Mesenchymal stem cell (in vitro differentiated cells and primary cell): ENCODE measurements around the gene LIN28B.

Experiments
- DNase-seq: peaks from one replicate; pipeline ENCODE4 v3.0.0-alpha.2; 2013
- H2AFZ ChIP-seq: one replicate; pipeline ENCODE4 v1.6.1; 2013; ENCODE audit warnings: low read depth, mild to moderate bottlenecking, control low read depth, inconsistent platforms, low read length, moderate library complexity
- H2AK5ac ChIP-seq: 2 replicates; pipeline ENCODE4 v1.6.1; 2013; ENCODE audit warnings: low read length, moderate library complexity, mild to moderate bottlenecking, inconsistent platforms; ENCODE audit not compliant: severe bottlenecking
- H2BK120ac ChIP-seq: one replicate; pipeline ENCODE4 v1.6.1; 2013; ENCODE audit warnings: low read depth, mild to moderate bottlenecking, inconsistent platforms, low read length, moderate library complexity
- H2BK12ac ChIP-seq, 2 experiments: one replicate each; pipeline ENCODE4 v1.6.1; 2013; ENCODE audit warnings: inconsistent platforms in 2 of 2, low read length in 2 of 2, mild to moderate bottlenecking in 2 of 2, moderate library complexity in 2 of 2, control low read depth in 1 of 2
- H2BK15ac ChIP-seq: one replicate; pipeline ENCODE4 v1.6.1; 2013; ENCODE audit warnings: mild to moderate bottlenecking, low read depth, inconsistent platforms; ENCODE audit not compliant: poor library complexity, severe bottlenecking
- H2BK5ac ChIP-seq: 2 replicates; pipeline ENCODE4 v1.6.1; 2013; ENCODE audit warnings: low read depth, mild to moderate bottlenecking, low read length, control low read depth, inconsistent platforms; ENCODE audit not compliant: poor library complexity, severe bottlenecking
- H3K14ac ChIP-seq, 2 experiments: one replicate each; pipeline ENCODE4 v1.6.1; 2013; ENCODE audit warnings: inconsistent platforms in 2 of 2, low read length in 2 of 2, control low read depth in 1 of 2, mild to moderate bottlenecking in 1 of 2, moderate library complexity in 1 of 2
- H3K18ac ChIP-seq, 2 experiments: one replicate each; pipeline ENCODE4 v1.6.1; 2013; ENCODE audit warnings: inconsistent platforms in 2 of 2, low read length in 2 of 2, control low read depth in 1 of 2, low read depth in 1 of 2, mild to moderate bottlenecking in 1 of 2
- H3K23ac ChIP-seq, 2 experiments: one replicate each; pipeline ENCODE4 v1.6.1; 2013; ENCODE audit warnings: inconsistent platforms in 2 of 2, low read length in 2 of 2, mild to moderate bottlenecking in 2 of 2, moderate library complexity in 2 of 2, control low read depth in 1 of 2
- H3K27ac ChIP-seq: 2 replicates; pipeline ENCODE4 v1.5.1; 2013; ENCODE audit warnings: mild to moderate bottlenecking, moderate library complexity, low read length, control low read depth, inconsistent platforms; ENCODE audit not compliant: poor library complexity, severe bottlenecking
- H3K27me3 ChIP-seq, 2 experiments: 2 replicates each; pipeline versions ENCODE4 v1.6.1 to v1.7.0; 2013; ENCODE audit warnings: low read length in 2 of 2, mild to moderate bottlenecking in 2 of 2, moderate library complexity in 2 of 2, control low read depth in 1 of 2, inconsistent platforms in 1 of 2; ENCODE audit not compliant: control insufficient read depth in 1 of 2, insufficient read depth in 1 of 2
- H3K36me3 ChIP-seq, 2 experiments: 2 replicates each; pipeline versions ENCODE4 v1.6.1 to v1.7.0; 2013; ENCODE audit warnings: low read length in 2 of 2, control low read depth in 1 of 2, inconsistent platforms in 1 of 2, low read depth in 1 of 2, mild to moderate bottlenecking in 1 of 2; ENCODE audit not compliant: insufficient read depth in 2 of 2, control insufficient read depth in 1 of 2
- H3K4ac ChIP-seq, 2 experiments: one replicate each; pipeline ENCODE4 v1.6.1; 2013; ENCODE audit warnings: inconsistent platforms in 2 of 2, low read length in 2 of 2, mild to moderate bottlenecking in 2 of 2, moderate library complexity in 2 of 2, control low read depth in 1 of 2, low read depth in 1 of 2
- H3K4me1 ChIP-seq: 2 replicates; pipeline ENCODE4 v1.6.1; 2013; ENCODE audit warnings: low read depth, low read length, control low read depth; ENCODE audit not compliant: control insufficient read depth, insufficient read depth
- H3K4me2 ChIP-seq: 2 replicates; pipeline ENCODE4 v1.6.1; 2013; ENCODE audit warnings: low read length, mild to moderate bottlenecking, inconsistent platforms; ENCODE audit not compliant: poor library complexity, severe bottlenecking
- H3K4me3 ChIP-seq, 2 experiments: 2 replicates each; pipeline versions ENCODE4 v1.5.1 to v1.7.0; 2013; ENCODE audit warnings: low read length in 2 of 2, mild to moderate bottlenecking in 2 of 2, control low read depth in 1 of 2, low read depth in 1 of 2; ENCODE audit not compliant: insufficient read depth in 1 of 2
- H3K79me1 ChIP-seq: replicated peaks from 2 replicates; pipeline ENCODE4 v1.6.1; 2013; ENCODE audit warnings: mild to moderate bottlenecking, control low read depth, low read length, inconsistent platforms; ENCODE audit not compliant: poor library complexity, severe bottlenecking
- H3K9ac ChIP-seq: 2 replicates; pipeline ENCODE4 v1.7.0; 2013; ENCODE audit warnings: mild to moderate bottlenecking, low read length, moderate library complexity
- H3K9me3 ChIP-seq: 2 replicates; pipeline ENCODE4 v1.7.0; 2013; ENCODE audit warnings: mild to moderate bottlenecking, low read length; ENCODE audit not compliant: control insufficient read depth
- H4K8ac ChIP-seq: one replicate; pipeline ENCODE4 v1.6.1; 2013; ENCODE audit warnings: inconsistent platforms, mild to moderate bottlenecking, low read length, moderate library complexity
- H4K91ac ChIP-seq: one replicate; pipeline ENCODE4 v1.6.1; 2013; ENCODE audit warnings: mild to moderate bottlenecking, low read length, inconsistent platforms
- WGBS: methylation state at CpG from one replicate; pipeline ENCODE4 v1.1.7; 2013; ENCODE audit warnings: mixed read lengths; 5-methylcytosine and 5-hydroxymethylcytosine counted together

Gene LIN28B

GRCh38 chr6:104940238-104940892 lies 16.5 kb upstream of the LIN28B start:
- Histone ChIP-seq H2BK12ac (peak overlapping the region in 1 of 2 experiments; percentile 97), H3K79me1 (no peaks in the 10 kb centered on the region), H3K14ac (peak overlapping the region in 1 of 2 experiments; percentile 37), H2AFZ (peak overlapping the region; percentile 98), H3K9ac (no peak overlapping the region), H2AK5ac (no peak overlapping the region), H3K27me3 (peaks cover 8 to 55% of the 10 kb centered on the region in 2 experiments), H4K91ac (peak overlapping the region; percentile 64), H2BK15ac (no peak overlapping the region), H3K4ac (peak overlapping the region; percentile 91 to 92), H3K36me3 (peaks cover 0 to 6% of the 10 kb centered on the region in 2 experiments), H2BK120ac (no peak overlapping the region), H2BK5ac (no peak overlapping the region), H3K4me3 (peak overlapping the region; percentile 67 to 72), H3K4me2 (peak overlapping the region; percentile 97), H4K8ac (peak overlapping the region; percentile 59), H3K9me3 (no peaks in the 10 kb centered on the region), H3K18ac (peak overlapping the region; percentile 94), H3K4me1 (peaks cover 12% of the 10 kb centered on the region), H3K27ac (no peak overlapping the region), H3K23ac (peak overlapping the region in 1 of 2 experiments; percentile 98)
- DNase-seq = peak; percentile 25
- WGBS = 5% methylated on average over 43 of the region's 88 CpGs

GRCh38 chr6:104940893-104941728 lies 15.8 kb upstream of the LIN28B start:
- H3K18ac ChIP-seq = peak overlapping the region; percentile 94
- peak overlapping the region in 1 of 2 experiments; percentile 98 for H3K23ac ChIP-seq
- H2BK120ac ChIP-seq = peak overlapping the region; percentile 85
- peak overlapping the region; percentile 59 for H4K8ac ChIP-seq
- H3K36me3 ChIP-seq = peaks cover 0 to 6% of the 10 kb centered on the region in 2 experiments
- peak overlapping the region; percentile 55 for H3K9ac ChIP-seq
- peak overlapping the region; percentile 64 for H4K91ac ChIP-seq
- no peak overlapping the region for H3K27ac ChIP-seq
- WGBS = under 1% methylated on average over 91 of the region's 104 CpGs
- peak; percentile 79 for DNase-seq
- peak overlapping the region; percentile 91 to 92 for H3K4ac ChIP-seq
- no peaks in the 10 kb centered on the region for H3K9me3 ChIP-seq
- H3K4me3 ChIP-seq = peak overlapping the region; percentile 67 to 76
- H2BK5ac ChIP-seq = no peak overlapping the region
- H2AK5ac ChIP-seq = no peak overlapping the region
- peak overlapping the region in 1 of 2 experiments; percentile 37 for H3K14ac ChIP-seq
- H2BK12ac ChIP-seq = peak overlapping the region in 1 of 2 experiments; percentile 97
- H2AFZ ChIP-seq = peak overlapping the region; percentile 98
- H3K27me3 ChIP-seq = peaks cover 8 to 59% of the 10 kb centered on the region in 2 experiments
- peak overlapping the region; percentile 83 for H2BK15ac ChIP-seq
- H3K79me1 ChIP-seq = no peaks in the 10 kb centered on the region
- peaks cover 12% of the 10 kb centered on the region for H3K4me1 ChIP-seq
- H3K4me2 ChIP-seq = peak overlapping the region; percentile 97

- H3K27ac ChIP-seq = no peak overlapping the region
- peaks cover 0 to 6% of the 10 kb centered on the region in 2 experiments for H3K36me3 ChIP-seq
- 0% methylated on average over 6 of the region's 7 CpGs for WGBS
- no peaks in the 10 kb centered on the region for H3K79me1 ChIP-seq
- H3K4me2 ChIP-seq = peak overlapping the region; percentile 97
- peaks cover 12% of the 10 kb centered on the region for H3K4me1 ChIP-seq
- no peak overlapping the region for H2AK5ac ChIP-seq
- H2BK15ac ChIP-seq = no peak overlapping the region
- no peak overlapping the region for H3K18ac ChIP-seq
- H2BK12ac ChIP-seq = no peak overlapping the region
- H3K4ac ChIP-seq = no peak overlapping the region
- no peaks in the 10 kb centered on the region for H3K9me3 ChIP-seq
- peaks cover 8 to 55% of the 10 kb centered on the region in 2 experiments for H3K27me3 ChIP-seq
- H2AFZ ChIP-seq = no peak overlapping the region
- no peak overlapping the region for H2BK5ac ChIP-seq
- peak overlapping the region in 1 of 2 experiments; percentile 76 for H3K4me3 ChIP-seq
- no peak overlapping the region for H2BK120ac ChIP-seq
- H4K91ac ChIP-seq = no peak overlapping the region
- no peak overlapping the region for H4K8ac ChIP-seq
- no peak overlapping the region for H3K14ac ChIP-seq
- peak; percentile 23 for DNase-seq
- H3K9ac ChIP-seq = peak overlapping the region; percentile 55
- H3K23ac ChIP-seq = no peak overlapping the region
Observed at GRCh38 chr6:104941729-104942091, 15.2 kb upstream of the LIN28B start.

GRCh38 chr6:104943781-104944180 lies 13.1 kb upstream of the LIN28B start:
- Histone ChIP-seq H3K27ac (no peak overlapping the region), H2BK12ac (no peak overlapping the region), H2BK120ac (no peak overlapping the region), H3K9ac (no peak overlapping the region), H3K4me3 (no peak overlapping the region), H2BK15ac (no peak overlapping the region), H3K9me3 (no peaks in the 10 kb centered on the region), H2AK5ac (no peak overlapping the region), H3K23ac (no peak overlapping the region), H4K91ac (no peak overlapping the region), H2BK5ac (no peak overlapping the region), H3K4me1 (peaks cover 12% of the 10 kb centered on the region), H3K79me1 (no peaks in the 10 kb centered on the region), H4K8ac (no peak overlapping the region), H3K14ac (no peak overlapping the region), H3K27me3 (peaks cover 8 to 55% of the 10 kb centered on the region in 2 experiments), H2AFZ (no peak overlapping the region), H3K4ac (no peak overlapping the region), H3K4me2 (no peak overlapping the region), H3K18ac (no peak overlapping the region), H3K36me3 (peaks cover 0 to 6% of the 10 kb centered on the region in 2 experiments)
- peak; percentile 49 for DNase-seq
- 100% methylated on average over 2 of the region's 3 CpGs for WGBS
